IgD-negative memory B cell (primary cell): ENCODE data around the gene PET117. TPM values are rescaled to one million over a fixed set of nuclear protein-coding genes. Genes with fewer than 3 reads are reported as not detected.
"Not testable (repeated sequence)": the region's sequence is repeated elsewhere in the genome, so short reads cannot be mapped to it uniquely, and the experiment has no call there.

ENCODE experiments used
- H3K27ac Mint-ChIP-seq, 3 donors: one replicate each; pipeline ENCODE4 v1.8.0; 2020 to 2022; ENCODE audit warnings: mild to moderate bottlenecking in 3 of 3, mixed read lengths in 3 of 3, moderate library complexity in 1 of 3
- H3K27me3 Mint-ChIP-seq: one replicate; pipeline ENCODE4 v1.8.0; 2021; ENCODE audit warnings: mixed read lengths
- H3K36me3 Mint-ChIP-seq: one replicate; pipeline ENCODE4 v1.8.0; 2020; ENCODE audit warnings: mild to moderate bottlenecking, mixed read lengths
- H3K4me1 Mint-ChIP-seq, 3 donors: one replicate each; pipeline ENCODE4 v1.8.0; 2020 to 2022; ENCODE audit warnings: mixed read lengths in 3 of 3, mild to moderate bottlenecking in 1 of 3
- H3K4me3 Mint-ChIP-seq, 4 donors: one replicate each; pipeline ENCODE4 v1.8.0; 2020 to 2022; ENCODE audit warnings: mild to moderate bottlenecking in 4 of 4, mixed read lengths in 4 of 4, moderate library complexity in 3 of 4
- H3K9me3 Mint-ChIP-seq, 3 donors: one replicate each; pipeline ENCODE4 v1.8.0; 2020 to 2021; ENCODE audit warnings: mixed read lengths in 3 of 3, mild to moderate bottlenecking in 1 of 3
- polyA plus RNA-seq: library from polyadenylated mRNA; unstranded; fragments of 300-500 nt; fragmentation: Illumina TruSeq; gene quantifications from one replicate; pipeline ENCODE4 v1.2.3, GENCODE V29; 2021

Gene PET117
- polyA plus RNA-seq, 1 donor from 2014 or later = 24.3 TPM

- not testable (repeated sequence) for H3K4me3 Mint-ChIP-seq, H3K27ac Mint-ChIP-seq, H3K4me1 Mint-ChIP-seq, H3K27me3 Mint-ChIP-seq, H3K9me3 Mint-ChIP-seq
- H3K36me3 Mint-ChIP-seq = peaks cover 21% of the 10 kb centered on the region
These were observed 42.7 kb downstream of the PET117 start for GRCh38 chr20:18180366-18180765.

DNA sequence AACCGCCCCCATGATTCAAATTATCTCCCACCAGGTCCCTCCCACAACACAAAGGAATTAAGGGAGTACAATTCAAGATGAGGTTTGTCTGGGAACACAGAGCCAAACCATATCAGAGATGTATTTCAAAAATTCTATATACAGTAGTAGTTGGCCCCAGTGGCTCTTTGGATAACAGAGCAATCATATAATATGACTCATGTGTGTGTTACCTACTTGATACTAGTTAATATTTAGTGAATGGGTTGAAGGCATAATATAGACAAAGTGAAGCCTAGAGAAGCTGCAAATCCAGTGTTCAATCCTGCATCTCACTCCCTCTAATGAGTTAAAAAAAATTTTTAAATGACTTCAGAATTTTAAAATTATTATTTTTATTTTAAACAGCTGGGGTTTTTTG lies 43.2 kb downstream of the PET117 start:
- no peaks in the 10 kb centered on the region for H3K4me1 Mint-ChIP-seq
- peaks cover 0 to 5% (median 4%) of the 10 kb centered on the region in 3 donors for H3K9me3 Mint-ChIP-seq
- H3K4me3 Mint-ChIP-seq = no peak overlapping the region
- H3K27ac Mint-ChIP-seq = no peak overlapping the region
- H3K27me3 Mint-ChIP-seq = no peaks in the 10 kb centered on the region
- H3K36me3 Mint-ChIP-seq = peaks cover 19% of the 10 kb centered on the region

- H3K9me3 Mint-ChIP-seq = no peaks in the 10 kb centered on the region
- H3K4me3 Mint-ChIP-seq = no peak overlapping the region
- peak overlapping the region in 1 of 3 donors; percentile 5 for H3K27ac Mint-ChIP-seq
- H3K27me3 Mint-ChIP-seq = no peaks in the 10 kb centered on the region
- H3K36me3 Mint-ChIP-seq = peaks cover 10% of the 10 kb centered on the region
- no peaks in the 10 kb centered on the region for H3K4me1 Mint-ChIP-seq
These were observed 49.4 kb downstream of the PET117 start for GRCh38 chr20:18187020-18187419.

GRCh38 chr20:18188434-18188833 lies 50.8 kb downstream of the PET117 start:
- Mint-ChIP-seq H3K9me3 (no peaks in the 10 kb centered on the region), H3K27me3 (no peaks in the 10 kb centered on the region), H3K27ac (no peak overlapping the region), H3K4me3 (no peak overlapping the region), H3K36me3 (peaks cover 8% of the 10 kb centered on the region), H3K4me1 (no peaks in the 10 kb centered on the region)

DNA sequence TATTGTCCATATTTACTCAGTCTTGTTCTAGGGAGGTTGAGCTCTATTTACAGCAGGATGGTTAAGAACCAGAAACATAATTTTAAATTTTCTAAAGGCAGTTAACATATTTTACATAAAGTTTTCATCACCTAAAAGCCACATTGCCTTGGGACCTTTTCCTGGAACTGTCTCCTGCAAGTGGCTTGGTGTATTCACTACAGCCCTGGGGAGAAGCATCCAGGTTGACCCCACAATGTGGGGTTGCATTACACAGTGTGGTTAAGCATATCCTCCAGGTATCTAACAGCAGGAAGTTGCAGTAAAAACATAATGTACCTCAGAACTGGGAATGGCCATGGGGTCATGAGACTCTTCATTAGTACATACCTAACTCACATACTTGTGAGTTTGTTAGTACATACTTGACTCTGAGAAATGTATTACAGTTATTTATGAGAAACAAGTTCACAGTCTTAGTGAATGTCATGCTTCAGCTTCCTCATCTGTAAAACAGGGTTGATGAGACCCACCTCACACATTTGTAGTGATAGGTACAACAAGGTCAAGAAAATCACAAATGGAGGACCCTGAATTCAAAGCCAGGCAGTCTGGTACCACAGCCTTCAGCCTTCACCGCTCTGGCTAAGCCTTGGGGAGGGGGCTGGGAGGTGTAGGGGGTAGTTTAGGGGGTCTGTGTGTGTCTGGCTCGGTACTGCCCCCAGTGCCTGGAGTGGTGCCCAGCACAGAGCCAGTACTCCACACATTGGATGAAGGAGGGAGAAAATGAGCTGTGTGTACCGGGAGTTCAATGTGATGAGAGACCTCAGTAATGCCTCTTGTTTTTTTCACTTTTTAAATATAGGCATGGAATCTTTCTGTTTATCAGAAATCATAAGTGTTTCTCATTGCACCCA lies 52.9 kb downstream of the PET117 start:
- no peaks in the 10 kb centered on the region for H3K4me1 Mint-ChIP-seq
- no peak overlapping the region for H3K4me3 Mint-ChIP-seq
- no peak overlapping the region for H3K27ac Mint-ChIP-seq

GRCh38 chr20:18191306-18191705 lies 53.6 kb downstream of the PET117 start:
- Mint-ChIP-seq H3K4me1 (no peaks in the 10 kb centered on the region), H3K27ac (no peak overlapping the region), H3K9me3 (no peaks in the 10 kb centered on the region), H3K36me3 (peaks cover 7% of the 10 kb centered on the region), H3K27me3 (no peaks in the 10 kb centered on the region), H3K4me3 (no peak overlapping the region)

More for the DNA sequence above, 52.9 kb downstream of the PET117 start:
- Mint-ChIP-seq H3K36me3 (peaks cover 4% of the 10 kb centered on the region), H3K27me3 (no peaks in the 10 kb centered on the region), H3K9me3 (no peaks in the 10 kb centered on the region)

Other genes with a start within 250 kb of the PET117 start
- 103 TPM for gene SNX5, start 169.1 kb upstream of the PET117 start, polyA plus RNA-seq
- gene MGME1, start 168.8 kb upstream of the PET117 start, polyA plus RNA-seq = 29.2 TPM
- gene OVOL2, start 79.9 kb upstream of the PET117 start, polyA plus RNA-seq = not detected
- gene KAT14, start within 50 bp of the PET117 start, polyA plus RNA-seq = 19.4 TPM
- 9.0 TPM for gene ZNF133, start 150.7 kb downstream of the PET117 start, polyA plus RNA-seq